ENCODE results near the gene PLAGL2.

The PLAGL2 gene

GRCh38 chr20:32152421-32153155, 55.0 kb downstream of the PLAGL2 start:
- DNase-seq (ENCODE audit: low read depth): no peak

- no peak for DNase-seq (ENCODE audit: low read depth)
These were observed 57.2 kb downstream of the PLAGL2 start for GRCh38 chr20:32150291-32150848.

- DNase-seq (ENCODE audit: low read depth): no peak
These were observed 57.9 kb downstream of the PLAGL2 start for GRCh38 chr20:32149566-32150170.

GRCh38 chr20:32144898-32145662, 62.5 kb downstream of the PLAGL2 start:
- no peak for DNase-seq (ENCODE audit: low read depth)

GRCh38 chr20:32142991-32143390, 64.6 kb downstream of the PLAGL2 start:
- no peak for DNase-seq (ENCODE audit: low read depth)
